PFSK-1 (cell line): ENCODE measurements around the gene SLC6A13.

Experiments used
- FOXP2 ChIP-seq: optimal IDR thresholded peaks from 2 replicates; pipeline ENCODE3; 2011; ENCODE audit warnings: borderline replicate concordance, control low read depth, inconsistent platforms; ENCODE audit not compliant: insufficient read depth; ENCODE audit errors: extremely low read length, extremely low read depth
- POLR2AphosphoS5 ChIP-seq: IDR thresholded peaks from 2 replicates; pipeline ENCODE4 v1.6.1; 2012; ENCODE audit warnings: low read depth, mild to moderate bottlenecking, control low read depth, low read length, moderate library complexity
- SIN3A ChIP-seq: IDR thresholded peaks from 2 replicates; pipeline ENCODE4 v1.6.1; 2012; ENCODE audit warnings: mild to moderate bottlenecking, low read length, moderate library complexity, borderline replicate concordance; ENCODE audit not compliant: insufficient read depth
- TAF1 ChIP-seq: IDR thresholded peaks from 2 replicates; pipeline ENCODE4 v1.6.1; 2012; ENCODE audit warnings: low read length, control low read depth, borderline replicate concordance; ENCODE audit not compliant: insufficient read depth
- TF ChIP-seq, protein P1 (sequence below), 2 experiments: IDR thresholded peaks; 2 replicates each; pipeline versions ENCODE4 v1.6.1 to v1.8.0; 2011 to 2012; ENCODE audit warnings: low read depth in 2 of 2, low read length in 2 of 2, control low read depth in 1 of 2, inconsistent platforms in 1 of 2, mild to moderate bottlenecking in 1 of 2, moderate library complexity in 1 of 2; ENCODE audit not compliant: insufficient read depth in 1 of 2

SLC6A13 gene

DNA sequence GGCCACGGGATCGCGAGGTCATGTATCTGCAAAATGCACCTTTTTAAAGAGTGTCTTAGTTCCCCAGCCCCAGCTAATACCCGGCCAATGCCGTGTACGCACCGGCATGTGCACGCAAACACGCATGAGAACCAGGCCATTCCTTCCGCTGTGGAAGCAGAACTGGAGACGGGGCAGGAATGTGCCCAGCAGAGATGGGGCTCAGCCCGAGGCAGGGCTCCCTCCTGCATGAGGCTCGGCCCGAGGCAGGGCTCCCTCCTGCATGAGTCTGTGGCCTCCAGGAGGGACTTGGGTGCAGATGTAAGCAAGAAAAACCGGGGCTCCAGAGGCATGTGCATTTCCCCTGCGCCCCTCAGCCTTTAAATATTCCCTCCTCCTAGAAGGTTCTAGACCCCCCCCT is 86.9 kb downstream of the SLC6A13 start:
- TF ChIP-seq POLR2AphosphoS5 (no peak), FOXP2 (no peak), TAF1 (no peak), SIN3A (no peak)
- TF ChIP-seq, protein P1, sequence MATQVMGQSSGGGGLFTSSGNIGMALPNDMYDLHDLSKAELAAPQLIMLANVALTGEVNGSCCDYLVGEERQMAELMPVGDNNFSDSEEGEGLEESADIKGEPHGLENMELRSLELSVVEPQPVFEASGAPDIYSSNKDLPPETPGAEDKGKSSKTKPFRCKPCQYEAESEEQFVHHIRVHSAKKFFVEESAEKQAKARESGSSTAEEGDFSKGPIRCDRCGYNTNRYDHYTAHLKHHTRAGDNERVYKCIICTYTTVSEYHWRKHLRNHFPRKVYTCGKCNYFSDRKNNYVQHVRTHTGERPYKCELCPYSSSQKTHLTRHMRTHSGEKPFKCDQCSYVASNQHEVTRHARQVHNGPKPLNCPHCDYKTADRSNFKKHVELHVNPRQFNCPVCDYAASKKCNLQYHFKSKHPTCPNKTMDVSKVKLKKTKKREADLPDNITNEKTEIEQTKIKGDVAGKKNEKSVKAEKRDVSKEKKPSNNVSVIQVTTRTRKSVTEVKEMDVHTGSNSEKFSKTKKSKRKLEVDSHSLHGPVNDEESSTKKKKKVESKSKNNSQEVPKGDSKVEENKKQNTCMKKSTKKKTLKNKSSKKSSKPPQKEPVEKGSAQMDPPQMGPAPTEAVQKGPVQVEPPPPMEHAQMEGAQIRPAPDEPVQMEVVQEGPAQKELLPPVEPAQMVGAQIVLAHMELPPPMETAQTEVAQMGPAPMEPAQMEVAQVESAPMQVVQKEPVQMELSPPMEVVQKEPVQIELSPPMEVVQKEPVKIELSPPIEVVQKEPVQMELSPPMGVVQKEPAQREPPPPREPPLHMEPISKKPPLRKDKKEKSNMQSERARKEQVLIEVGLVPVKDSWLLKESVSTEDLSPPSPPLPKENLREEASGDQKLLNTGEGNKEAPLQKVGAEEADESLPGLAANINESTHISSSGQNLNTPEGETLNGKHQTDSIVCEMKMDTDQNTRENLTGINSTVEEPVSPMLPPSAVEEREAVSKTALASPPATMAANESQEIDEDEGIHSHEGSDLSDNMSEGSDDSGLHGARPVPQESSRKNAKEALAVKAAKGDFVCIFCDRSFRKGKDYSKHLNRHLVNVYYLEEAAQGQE (IDR thresholded peaks at IDR 0.05; ENCODE audit: insufficient read depth in 1 of 2, low read depth in 2 of 2, low read length in 2 of 2): no peak

DNA sequence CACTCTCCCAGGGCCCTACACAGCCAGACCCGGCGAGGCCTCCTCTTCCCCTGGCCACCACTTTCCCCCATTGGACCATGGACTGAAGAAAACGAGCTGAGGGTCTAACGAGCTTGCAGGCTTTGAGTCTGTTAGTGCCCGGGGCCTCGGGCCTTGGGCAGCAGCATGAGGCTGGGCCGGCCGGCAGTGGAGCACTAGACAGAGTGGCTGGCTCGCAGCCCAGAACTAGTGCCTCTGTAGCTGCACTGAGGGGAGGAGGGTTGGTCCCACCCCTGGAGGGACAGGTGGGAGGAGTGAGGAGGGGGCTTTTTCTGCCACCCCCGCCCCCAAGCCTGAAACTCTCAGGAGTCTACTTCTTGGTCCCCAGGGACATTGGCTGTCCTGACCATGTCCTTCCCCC is 87.4 kb downstream of the SLC6A13 start:
- TF ChIP-seq SIN3A (no peak), TAF1 (no peak), POLR2AphosphoS5 (no peak), FOXP2 (no peak)
- TF ChIP-seq, protein P1 (IDR thresholded peaks at IDR 0.05; ENCODE audit: insufficient read depth in 1 of 2, low read depth in 2 of 2, low read length in 2 of 2): no peak

DNA sequence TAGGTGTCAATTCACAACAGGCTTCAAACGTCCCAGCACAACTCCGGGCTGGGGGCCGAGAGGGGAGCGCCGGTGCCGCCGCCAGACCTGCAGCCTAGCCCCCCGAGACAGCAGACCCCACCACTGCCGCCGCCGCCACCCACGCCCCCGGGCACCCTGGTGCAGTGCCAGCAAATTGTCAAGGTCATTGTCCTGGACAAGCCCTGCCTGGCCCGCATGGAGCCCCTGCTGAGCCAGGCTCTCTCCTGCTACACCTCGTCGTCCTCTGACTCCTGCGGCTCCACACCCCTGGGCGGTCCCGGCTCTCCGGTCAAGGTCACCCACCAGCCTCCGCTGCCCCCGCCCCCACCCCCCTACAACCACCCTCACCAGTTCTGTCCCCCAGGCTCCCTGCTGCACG is 88.0 kb downstream of the SLC6A13 start:
- no peak for TF ChIP-seq POLR2AphosphoS5
- TF ChIP-seq FOXP2: no peak
- TF ChIP-seq TAF1: no peak
- TF ChIP-seq SIN3A: no peak
- TF ChIP-seq, protein P1 (IDR thresholded peaks at IDR 0.05; ENCODE audit: insufficient read depth in 1 of 2, low read depth in 2 of 2, low read length in 2 of 2): no peak

DNA sequence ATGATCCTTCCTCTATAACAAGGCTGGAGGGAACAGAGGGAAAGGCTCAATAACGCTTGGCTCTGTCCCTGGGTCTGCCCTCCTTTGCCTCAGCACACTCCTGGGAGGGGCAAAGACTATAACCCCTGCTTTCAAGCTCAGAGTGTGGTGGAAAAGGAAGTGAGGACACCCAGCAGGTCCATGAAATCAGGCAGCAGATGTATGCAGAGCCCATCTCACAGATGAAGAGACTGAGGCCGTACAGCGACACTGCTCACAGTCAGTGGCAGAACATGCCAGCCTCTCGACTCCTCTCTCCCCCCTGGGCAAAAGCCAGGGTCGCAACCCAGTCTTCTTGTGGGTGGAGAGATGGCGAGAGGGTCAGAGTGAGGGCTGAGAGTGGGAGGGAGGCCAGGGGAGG is 88.5 kb downstream of the SLC6A13 start:
- no peak for TF ChIP-seq TAF1
- TF ChIP-seq, protein P1 (IDR thresholded peaks at IDR 0.05; ENCODE audit: insufficient read depth in 1 of 2, low read depth in 2 of 2, low read length in 2 of 2): no peak
- no peak for TF ChIP-seq FOXP2
- TF ChIP-seq SIN3A: no peak
- TF ChIP-seq POLR2AphosphoS5: no peak

DNA sequence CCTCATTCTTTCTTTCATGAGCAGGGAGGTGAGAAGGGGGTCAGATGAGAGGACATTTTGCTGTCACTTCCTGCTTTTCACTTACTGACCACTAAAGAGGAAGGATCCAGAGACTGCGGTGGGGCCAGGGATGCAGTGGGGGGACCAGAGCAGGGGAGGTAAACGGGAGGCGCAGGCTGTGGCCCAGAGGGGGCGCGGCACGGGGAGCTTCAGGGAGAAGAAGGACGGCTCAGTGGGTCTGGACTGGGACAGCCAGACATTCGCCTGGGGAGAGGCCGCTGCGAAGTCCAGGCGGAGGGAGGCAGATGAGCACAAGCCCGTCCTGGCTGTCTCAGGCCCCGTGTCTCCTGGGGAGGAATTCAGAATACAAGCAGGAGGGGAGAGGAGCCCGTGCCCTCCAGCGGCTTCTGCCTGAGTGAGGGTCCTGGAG is 89.9 kb downstream of the SLC6A13 start:
- TF ChIP-seq, protein P1 (IDR thresholded peaks at IDR 0.05; ENCODE audit: insufficient read depth in 1 of 2, low read depth in 2 of 2, low read length in 2 of 2): no peak
- TF ChIP-seq TAF1 (no peak), FOXP2 (no peak), POLR2AphosphoS5 (no peak), SIN3A (no peak)
